Measurements from ENCODE around the gene HELQ. TPM values are rescaled to one million over a fixed set of nuclear protein-coding genes. Genes with fewer than 3 reads are reported as not detected.
A peak's percentile ranks its signal among the peaks of the same experiment; 100 is the strongest.

Gene HELQ
- total and polyA plus RNA-seq, 2 of the 13 experiments (the other 11 are each of a cell fraction or from before 2014, with no cell fraction given), result 6.6 to 10.8 TPM

DNA sequence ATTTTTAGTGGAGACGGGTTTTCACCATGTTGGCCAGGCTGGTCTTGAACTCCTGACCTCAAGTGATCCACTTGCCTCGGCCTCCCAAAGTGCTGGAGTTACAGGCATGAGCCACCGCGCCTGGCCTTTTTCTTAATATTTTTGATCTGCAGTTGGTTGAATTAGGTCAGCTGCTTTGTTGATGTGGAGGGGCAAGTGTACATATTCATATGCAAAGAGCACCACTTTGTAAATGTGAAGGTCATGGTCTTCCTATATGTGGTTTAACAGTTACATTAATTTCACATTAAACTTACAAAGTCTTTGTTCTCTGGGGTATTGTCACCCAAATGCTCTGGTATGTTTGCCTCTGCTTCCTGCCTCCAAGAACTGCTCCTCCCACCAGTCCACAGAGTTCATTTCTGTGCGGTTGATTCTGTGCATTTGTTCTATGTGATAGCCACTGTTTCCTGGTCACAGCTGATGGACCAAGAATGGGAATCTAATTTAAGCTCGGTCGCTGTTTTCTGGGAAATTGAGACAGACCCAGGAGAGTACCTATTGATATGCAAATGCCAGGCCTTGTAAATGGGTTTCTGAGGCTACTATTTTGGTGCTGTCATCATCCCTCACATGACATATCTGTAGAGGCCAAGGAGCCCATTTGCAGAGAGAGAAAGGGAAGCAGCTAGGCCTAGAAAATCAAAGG is 94.1 kb downstream of the HELQ start (continued):
- TF ChIP-seq ADNP (CRISPR knock-in tag; IDR thresholded peaks at IDR 0.05), result peak; percentile 80; the same call in 1 of the 2 replicates
- no peak for TF ChIP-seq ZNF709 (CRISPR knock-in tag; IDR thresholded peaks at IDR 0.05)
- TF ChIP-seq, protein P1, sequence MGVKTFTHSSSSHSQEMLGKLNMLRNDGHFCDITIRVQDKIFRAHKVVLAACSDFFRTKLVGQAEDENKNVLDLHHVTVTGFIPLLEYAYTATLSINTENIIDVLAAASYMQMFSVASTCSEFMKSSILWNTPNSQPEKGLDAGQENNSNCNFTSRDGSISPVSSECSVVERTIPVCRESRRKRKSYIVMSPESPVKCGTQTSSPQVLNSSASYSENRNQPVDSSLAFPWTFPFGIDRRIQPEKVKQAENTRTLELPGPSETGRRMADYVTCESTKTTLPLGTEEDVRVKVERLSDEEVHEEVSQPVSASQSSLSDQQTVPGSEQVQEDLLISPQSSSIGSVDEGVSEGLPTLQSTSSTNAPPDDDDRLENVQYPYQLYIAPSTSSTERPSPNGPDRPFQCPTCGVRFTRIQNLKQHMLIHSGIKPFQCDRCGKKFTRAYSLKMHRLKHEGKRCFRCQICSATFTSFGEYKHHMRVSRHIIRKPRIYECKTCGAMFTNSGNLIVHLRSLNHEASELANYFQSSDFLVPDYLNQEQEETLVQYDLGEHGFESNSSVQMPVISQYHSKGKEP (CRISPR knock-in tag; IDR thresholded peaks at IDR 0.05), result no peak
- TF ChIP-seq TBL1XR1 (IDR thresholded peaks at IDR 0.05; ENCODE audit: borderline replicate concordance, low read length, partially characterized antibody), result no peak
- TF ChIP-seq ZNF263 (CRISPR knock-in tag; IDR thresholded peaks at IDR 0.05), result no peak
- TF ChIP-seq, protein P2, sequence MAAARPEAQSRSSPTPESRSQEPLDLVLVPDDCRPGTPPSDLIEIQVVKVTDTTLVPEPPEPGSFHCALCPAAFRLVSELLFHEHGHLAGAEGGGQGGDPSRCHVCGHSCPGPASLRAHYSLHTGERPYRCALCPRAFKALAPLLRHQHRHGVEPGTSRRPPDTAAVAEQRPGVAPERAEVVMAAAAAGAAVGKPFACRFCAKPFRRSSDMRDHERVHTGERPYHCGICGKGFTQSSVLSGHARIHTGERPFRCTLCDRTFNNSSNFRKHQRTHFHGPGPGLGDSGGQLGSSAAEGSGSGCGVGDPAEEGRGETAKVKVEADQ (CRISPR knock-in tag; IDR thresholded peaks at IDR 0.05; ENCODE audit: borderline replicate concordance), result no peak
- TF ChIP-seq KLF16 (CRISPR knock-in tag; IDR thresholded peaks at IDR 0.05), result no peak; a peak in 1 of 4 replicates
- TF ChIP-seq, protein P3, sequence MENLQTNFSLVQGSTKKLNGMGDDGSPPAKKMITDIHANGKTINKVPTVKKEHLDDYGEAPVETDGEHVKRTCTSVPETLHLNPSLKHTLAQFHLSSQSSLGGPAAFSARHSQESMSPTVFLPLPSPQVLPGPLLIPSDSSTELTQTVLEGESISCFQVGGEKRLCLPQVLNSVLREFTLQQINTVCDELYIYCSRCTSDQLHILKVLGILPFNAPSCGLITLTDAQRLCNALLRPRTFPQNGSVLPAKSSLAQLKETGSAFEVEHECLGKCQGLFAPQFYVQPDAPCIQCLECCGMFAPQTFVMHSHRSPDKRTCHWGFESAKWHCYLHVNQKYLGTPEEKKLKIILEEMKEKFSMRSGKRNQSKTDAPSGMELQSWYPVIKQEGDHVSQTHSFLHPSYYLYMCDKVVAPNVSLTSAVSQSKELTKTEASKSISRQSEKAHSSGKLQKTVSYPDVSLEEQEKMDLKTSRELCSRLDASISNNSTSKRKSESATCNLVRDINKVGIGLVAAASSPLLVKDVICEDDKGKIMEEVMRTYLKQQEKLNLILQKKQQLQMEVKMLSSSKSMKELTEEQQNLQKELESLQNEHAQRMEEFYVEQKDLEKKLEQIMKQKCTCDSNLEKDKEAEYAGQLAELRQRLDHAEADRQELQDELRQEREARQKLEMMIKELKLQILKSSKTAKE (CRISPR knock-in tag; IDR thresholded peaks at IDR 0.05; ENCODE audit: borderline replicate concordance), result peak; percentile 53; the same call in 1 of the 2 replicates
- no peak for TF ChIP-seq RARG (CRISPR knock-in tag; IDR thresholded peaks at IDR 0.05; ENCODE audit: low read depth)
- TF ChIP-seq, protein P4, sequence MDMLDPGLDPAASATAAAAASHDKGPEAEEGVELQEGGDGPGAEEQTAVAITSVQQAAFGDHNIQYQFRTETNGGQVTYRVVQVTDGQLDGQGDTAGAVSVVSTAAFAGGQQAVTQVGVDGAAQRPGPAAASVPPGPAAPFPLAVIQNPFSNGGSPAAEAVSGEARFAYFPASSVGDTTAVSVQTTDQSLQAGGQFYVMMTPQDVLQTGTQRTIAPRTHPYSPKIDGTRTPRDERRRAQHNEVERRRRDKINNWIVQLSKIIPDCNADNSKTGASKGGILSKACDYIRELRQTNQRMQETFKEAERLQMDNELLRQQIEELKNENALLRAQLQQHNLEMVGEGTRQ (IDR thresholded peaks at IDR 0.05; ENCODE audit: low read depth, low read length), result no peak
- TF ChIP-seq, protein P4 (CRISPR knock-in tag; IDR thresholded peaks at IDR 0.05; ENCODE audit: borderline replicate concordance), result peak; percentile 3; the same call in 1 of the 2 replicates
- peak; percentile 100 for TF ChIP-seq SP5 (CRISPR knock-in tag; IDR thresholded peaks at IDR 0.05; ENCODE audit: borderline replicate concordance, low read depth)
- TF ChIP-seq SNRNP70 (IDR thresholded peaks at IDR 0.05; ENCODE audit: low read depth, low read length), result no peak
- peak; percentile 30; the same call in 1 of the 2 replicates for TF ChIP-seq HNF4G (IDR thresholded peaks at IDR 0.05; ENCODE audit: borderline replicate concordance, low read depth, low read length)
- no peak for TF ChIP-seq HNF4G (CRISPR knock-in tag; IDR thresholded peaks at IDR 0.05; ENCODE audit: borderline replicate concordance, low read depth)
- TF ChIP-seq ZNF816 (CRISPR knock-in tag; IDR thresholded peaks at IDR 0.05; ENCODE audit: borderline replicate concordance), result no peak
- no peak for TF ChIP-seq ZNF367 (CRISPR knock-in tag; IDR thresholded peaks at IDR 0.05; ENCODE audit: borderline replicate concordance)
- TF ChIP-seq, protein P5, sequence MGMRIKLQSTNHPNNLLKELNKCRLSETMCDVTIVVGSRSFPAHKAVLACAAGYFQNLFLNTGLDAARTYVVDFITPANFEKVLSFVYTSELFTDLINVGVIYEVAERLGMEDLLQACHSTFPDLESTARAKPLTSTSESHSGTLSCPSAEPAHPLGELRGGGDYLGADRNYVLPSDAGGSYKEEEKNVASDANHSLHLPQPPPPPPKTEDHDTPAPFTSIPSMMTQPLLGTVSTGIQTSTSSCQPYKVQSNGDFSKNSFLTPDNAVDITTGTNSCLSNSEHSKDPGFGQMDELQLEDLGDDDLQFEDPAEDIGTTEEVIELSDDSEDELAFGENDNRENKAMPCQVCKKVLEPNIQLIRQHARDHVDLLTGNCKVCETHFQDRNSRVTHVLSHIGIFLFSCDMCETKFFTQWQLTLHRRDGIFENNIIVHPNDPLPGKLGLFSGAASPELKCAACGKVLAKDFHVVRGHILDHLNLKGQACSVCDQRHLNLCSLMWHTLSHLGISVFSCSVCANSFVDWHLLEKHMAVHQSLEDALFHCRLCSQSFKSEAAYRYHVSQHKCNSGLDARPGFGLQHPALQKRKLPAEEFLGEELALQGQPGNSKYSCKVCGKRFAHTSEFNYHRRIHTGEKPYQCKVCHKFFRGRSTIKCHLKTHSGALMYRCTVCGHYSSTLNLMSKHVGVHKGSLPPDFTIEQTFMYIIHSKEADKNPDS (CRISPR knock-in tag; IDR thresholded peaks at IDR 0.05), result no peak
- no peak for TF ChIP-seq AGO1 (IDR thresholded peaks at IDR 0.05; ENCODE audit: low read depth, low read length, poor library complexity, severe bottlenecking)
- no peak for TF ChIP-seq AHR (CRISPR knock-in tag; IDR thresholded peaks at IDR 0.05)
